SK-N-SH treated with all-trans-retinoic acid at 6 μM for 48 hours (cell line): ENCODE measurements around the gene SLC10A3.

Experiments
- ATAC-seq: fragments of 200-7000 bp; cut with Tn5 transposase; 3 replicates; pipeline ENCODE4 v1.9.1; 2020; ENCODE audit warnings: mild to moderate bottlenecking, moderate library complexity
- ARNTL ChIP-seq: fragments of 450-650 bp; formaldehyde crosslinking; IDR thresholded peaks from 2 replicates; pipeline ENCODE4 v1.5.0; 2020; ENCODE audit warnings: low read depth, mild to moderate bottlenecking, moderate library complexity, borderline replicate concordance
- BACH2 ChIP-seq: fragments of 250-450 bp; sonication (Bioruptor Pico); IDR thresholded peaks from 2 replicates; pipeline ENCODE4 v1.9.0; 2021; ENCODE audit warnings: mild to moderate bottlenecking, borderline replicate concordance
- CSDC2 ChIP-seq: fragments of 250-450 bp; sonication (Bioruptor Pico); IDR thresholded peaks from 2 replicates; pipeline ENCODE4 v1.5.0; 2020; ENCODE audit warnings: mild to moderate bottlenecking, moderate library complexity
- ESRRG ChIP-seq: fragments of 250-450 bp; sonication (Bioruptor Pico); IDR thresholded peaks from 2 replicates; pipeline ENCODE4 v1.6.1; 2021; ENCODE audit warnings: mild to moderate bottlenecking
- GLIS3 ChIP-seq: fragments of 250-450 bp; sonication (Bioruptor Pico); IDR thresholded peaks from 2 replicates; pipeline ENCODE4 v1.5.0; 2020; ENCODE audit warnings: mild to moderate bottlenecking, moderate library complexity
- ISL1 ChIP-seq: fragments of 250-450 bp; sonication (Bioruptor Pico); IDR thresholded peaks from 2 replicates; pipeline ENCODE4 v2.1.2; 2022; ENCODE audit warnings: mild to moderate bottlenecking, moderate library complexity
- OSR1 ChIP-seq: fragments of 250-450 bp; sonication (Bioruptor Pico); IDR thresholded peaks from 2 replicates; pipeline ENCODE4 v1.8.0; 2022; ENCODE audit warnings: moderate library complexity, mild to moderate bottlenecking, inconsistent platforms
- PATZ1 ChIP-seq: fragments of 250-450 bp; sonication (Bioruptor Pico); IDR thresholded peaks from 2 replicates; pipeline ENCODE4 v1.8.0; 2020; ENCODE audit warnings: mild to moderate bottlenecking, moderate library complexity, borderline replicate concordance
- PPARA ChIP-seq: fragments of 250-450 bp; sonication (Bioruptor Pico); IDR thresholded peaks from 2 replicates; pipeline ENCODE4 v1.5.0; 2020; ENCODE audit warnings: mild to moderate bottlenecking, borderline replicate concordance
- RARB ChIP-seq: fragments of 250-450 bp; sonication (Bioruptor Pico); IDR thresholded peaks from 2 replicates; pipeline ENCODE4 v1.8.0; 2021; ENCODE audit warnings: mild to moderate bottlenecking, moderate library complexity
- SNAI2 ChIP-seq: fragments of 250-450 bp; sonication (Bioruptor Pico); IDR thresholded peaks from 2 replicates; pipeline ENCODE4 v1.5.0; 2020; ENCODE audit warnings: mild to moderate bottlenecking, moderate library complexity
- TOX ChIP-seq: fragments of 250-450 bp; sonication (Bioruptor Pico); IDR thresholded peaks from 2 replicates; pipeline ENCODE4 v1.8.0; 2021; ENCODE audit warnings: mild to moderate bottlenecking, moderate library complexity, borderline replicate concordance
- ZC3H10 ChIP-seq: fragments of 250-450 bp; sonication (Bioruptor Pico); IDR thresholded peaks from 2 replicates; pipeline ENCODE4 v1.5.1; 2021; ENCODE audit warnings: mild to moderate bottlenecking, moderate library complexity
- ZFP3 ChIP-seq: fragments of 250-450 bp; sonication (Bioruptor Pico); IDR thresholded peaks from 2 replicates; pipeline ENCODE4 v1.5.0; 2020; ENCODE audit warnings: mild to moderate bottlenecking, moderate library complexity
- ZFP30 ChIP-seq: fragments of 450-650 bp; formaldehyde crosslinking; IDR thresholded peaks from 2 replicates; pipeline ENCODE4 v1.5.0; 2022; ENCODE audit warnings: mild to moderate bottlenecking, moderate library complexity
- ZNF565 ChIP-seq: fragments of 450-650 bp; formaldehyde crosslinking; conservative IDR thresholded peaks from 2 replicates; pipeline ENCODE4 v1.5.0; 2020; ENCODE audit warnings: low read depth, mild to moderate bottlenecking, moderate library complexity
- ZNF70 ChIP-seq: fragments of 450-650 bp; formaldehyde crosslinking; IDR thresholded peaks from 2 replicates; pipeline ENCODE4 v1.5.0; 2020; ENCODE audit warnings: mild to moderate bottlenecking, moderate library complexity
- TF ChIP-seq, protein P1 (sequence below): fragments of 250-450 bp; sonication (Bioruptor Pico); IDR thresholded peaks from 2 replicates; pipeline ENCODE4 v1.5.1; 2020; ENCODE audit warnings: low read depth, mild to moderate bottlenecking, moderate library complexity
- TF ChIP-seq, protein P2 (sequence below): fragments of 250-450 bp; sonication (Bioruptor Pico); IDR thresholded peaks from 2 replicates; pipeline ENCODE4 v1.5.0; 2020; ENCODE audit warnings: mild to moderate bottlenecking, moderate library complexity
- TF ChIP-seq, protein P3 (sequence below): fragments of 250-450 bp; sonication (Bioruptor Pico); IDR thresholded peaks from 2 replicates; pipeline ENCODE4 v1.8.0; 2021; ENCODE audit warnings: low read depth, mild to moderate bottlenecking, moderate library complexity, borderline replicate concordance

The SLC10A3 gene

DNA sequence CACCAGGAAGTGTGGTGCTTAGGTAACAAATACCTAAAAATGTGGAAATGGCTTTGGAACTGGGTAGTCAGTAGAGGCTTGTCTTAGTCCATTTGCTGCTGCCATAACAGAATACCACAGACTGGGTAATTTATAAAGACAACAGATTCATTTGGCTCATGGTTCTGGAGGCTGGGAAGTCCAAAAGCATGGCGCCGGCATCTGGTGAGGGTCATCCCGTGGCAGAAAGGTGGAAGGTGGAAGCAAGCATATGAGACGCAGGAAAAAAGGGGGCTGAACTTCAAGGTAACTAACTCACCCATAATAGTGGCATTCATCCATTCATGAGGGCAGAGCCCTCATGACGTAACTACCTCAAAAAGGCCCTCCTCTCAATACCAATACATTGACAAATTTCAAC, 19.0 kb upstream of the SLC10A3 start:
- no peak for ATAC-seq
- TF ChIP-seq SNAI2 (no peak), RARB (CRISPR knock-in tag) (no peak), ESRRG (CRISPR knock-in tag) (no peak), ZNF70 (CRISPR knock-in tag) (no peak), ARNTL (CRISPR knock-in tag) (no peak), ZNF565 (CRISPR knock-in tag) (no peak), OSR1 (CRISPR knock-in tag) (no peak), BACH2 (no peak), ZFP30 (CRISPR knock-in tag) (no peak), PPARA (CRISPR knock-in tag) (no peak), ZFP3 (CRISPR knock-in tag) (no peak), CSDC2 (no peak), GLIS3 (CRISPR knock-in tag) (no peak), ISL1 (CRISPR knock-in tag) (no peak), PATZ1 (no peak)
- TF ChIP-seq, protein P1, sequence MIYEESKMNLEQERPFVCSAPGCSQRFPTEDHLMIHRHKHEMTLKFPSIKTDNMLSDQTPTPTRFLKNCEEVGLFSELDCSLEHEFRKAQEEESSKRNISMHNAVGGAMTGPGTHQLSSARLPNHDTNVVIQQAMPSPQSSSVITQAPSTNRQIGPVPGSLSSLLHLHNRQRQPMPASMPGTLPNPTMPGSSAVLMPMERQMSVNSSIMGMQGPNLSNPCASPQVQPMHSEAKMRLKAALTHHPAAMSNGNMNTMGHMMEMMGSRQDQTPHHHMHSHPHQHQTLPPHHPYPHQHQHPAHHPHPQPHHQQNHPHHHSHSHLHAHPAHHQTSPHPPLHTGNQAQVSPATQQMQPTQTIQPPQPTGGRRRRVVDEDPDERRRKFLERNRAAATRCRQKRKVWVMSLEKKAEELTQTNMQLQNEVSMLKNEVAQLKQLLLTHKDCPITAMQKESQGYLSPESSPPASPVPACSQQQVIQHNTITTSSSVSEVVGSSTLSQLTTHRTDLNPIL (CRISPR knock-in tag): no peak
- TF ChIP-seq, protein P2, sequence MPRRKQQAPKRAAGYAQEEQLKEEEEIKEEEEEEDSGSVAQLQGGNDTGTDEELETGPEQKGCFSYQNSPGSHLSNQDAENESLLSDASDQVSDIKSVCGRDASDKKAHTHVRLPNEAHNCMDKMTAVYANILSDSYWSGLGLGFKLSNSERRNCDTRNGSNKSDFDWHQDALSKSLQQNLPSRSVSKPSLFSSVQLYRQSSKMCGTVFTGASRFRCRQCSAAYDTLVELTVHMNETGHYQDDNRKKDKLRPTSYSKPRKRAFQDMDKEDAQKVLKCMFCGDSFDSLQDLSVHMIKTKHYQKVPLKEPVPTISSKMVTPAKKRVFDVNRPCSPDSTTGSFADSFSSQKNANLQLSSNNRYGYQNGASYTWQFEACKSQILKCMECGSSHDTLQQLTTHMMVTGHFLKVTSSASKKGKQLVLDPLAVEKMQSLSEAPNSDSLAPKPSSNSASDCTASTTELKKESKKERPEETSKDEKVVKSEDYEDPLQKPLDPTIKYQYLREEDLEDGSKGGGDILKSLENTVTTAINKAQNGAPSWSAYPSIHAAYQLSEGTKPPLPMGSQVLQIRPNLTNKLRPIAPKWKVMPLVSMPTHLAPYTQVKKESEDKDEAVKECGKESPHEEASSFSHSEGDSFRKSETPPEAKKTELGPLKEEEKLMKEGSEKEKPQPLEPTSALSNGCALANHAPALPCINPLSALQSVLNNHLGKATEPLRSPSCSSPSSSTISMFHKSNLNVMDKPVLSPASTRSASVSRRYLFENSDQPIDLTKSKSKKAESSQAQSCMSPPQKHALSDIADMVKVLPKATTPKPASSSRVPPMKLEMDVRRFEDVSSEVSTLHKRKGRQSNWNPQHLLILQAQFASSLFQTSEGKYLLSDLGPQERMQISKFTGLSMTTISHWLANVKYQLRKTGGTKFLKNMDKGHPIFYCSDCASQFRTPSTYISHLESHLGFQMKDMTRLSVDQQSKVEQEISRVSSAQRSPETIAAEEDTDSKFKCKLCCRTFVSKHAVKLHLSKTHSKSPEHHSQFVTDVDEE (CRISPR knock-in tag): no peak
- TF ChIP-seq, protein P3, sequence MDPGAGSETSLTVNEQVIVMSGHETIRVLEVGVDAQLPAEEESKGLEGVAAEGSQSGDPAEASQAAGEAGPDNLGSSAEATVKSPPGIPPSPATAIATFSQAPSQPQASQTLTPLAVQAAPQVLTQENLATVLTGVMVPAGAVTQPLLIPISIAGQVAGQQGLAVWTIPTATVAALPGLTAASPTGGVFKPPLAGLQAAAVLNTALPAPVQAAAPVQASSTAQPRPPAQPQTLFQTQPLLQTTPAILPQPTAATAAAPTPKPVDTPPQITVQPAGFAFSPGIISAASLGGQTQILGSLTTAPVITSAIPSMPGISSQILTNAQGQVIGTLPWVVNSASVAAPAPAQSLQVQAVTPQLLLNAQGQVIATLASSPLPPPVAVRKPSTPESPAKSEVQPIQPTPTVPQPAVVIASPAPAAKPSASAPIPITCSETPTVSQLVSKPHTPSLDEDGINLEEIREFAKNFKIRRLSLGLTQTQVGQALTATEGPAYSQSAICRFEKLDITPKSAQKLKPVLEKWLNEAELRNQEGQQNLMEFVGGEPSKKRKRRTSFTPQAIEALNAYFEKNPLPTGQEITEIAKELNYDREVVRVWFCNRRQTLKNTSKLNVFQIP (CRISPR knock-in tag): no peak

- no peak for ATAC-seq
- TF ChIP-seq RARB (CRISPR knock-in tag) (no peak), ZC3H10 (no peak), ZFP30 (CRISPR knock-in tag) (no peak), ISL1 (CRISPR knock-in tag) (no peak)
- TF ChIP-seq, protein P2 (CRISPR knock-in tag): no peak
Measured at GRCh38 chrX:154508384-154508745, 17.9 kb upstream of the SLC10A3 start.

DNA sequence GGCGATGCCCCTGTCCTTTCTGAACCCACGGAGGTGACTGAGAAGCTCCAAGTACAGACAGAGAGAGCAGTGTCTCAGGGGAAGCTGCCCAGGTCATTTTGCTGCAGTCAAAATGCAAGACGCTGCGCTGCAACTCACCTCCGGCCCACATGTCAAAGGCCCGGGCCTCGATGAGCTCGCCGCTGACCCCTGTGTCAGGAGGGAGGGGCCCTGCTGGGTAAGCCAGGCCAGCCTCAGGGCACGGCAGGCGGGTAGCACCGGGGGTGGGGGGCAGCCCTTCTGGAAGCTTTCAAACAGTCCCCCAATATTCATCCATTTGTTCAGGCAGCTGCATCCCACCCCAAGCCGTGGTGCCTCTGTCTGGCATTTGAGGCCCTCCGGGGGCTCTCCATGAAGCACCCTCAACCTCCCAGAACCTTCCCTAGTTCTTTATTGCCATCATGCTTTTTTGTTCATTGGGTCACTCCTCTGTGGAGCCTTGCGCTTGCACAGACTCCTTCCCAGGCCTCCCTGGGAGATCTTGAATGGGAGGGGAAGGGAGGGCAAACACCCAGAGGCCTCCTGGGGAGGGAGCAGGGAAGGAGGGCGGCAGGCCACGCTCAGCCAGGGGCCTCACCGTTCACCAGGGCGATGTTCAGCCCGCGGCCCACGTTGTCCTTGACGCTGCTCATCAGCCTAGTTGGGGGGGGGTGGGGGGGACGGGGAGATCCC, 17.4 kb upstream of the SLC10A3 start:
- no peak for ATAC-seq
- TF ChIP-seq OSR1 (CRISPR knock-in tag) (no peak), ZFP3 (CRISPR knock-in tag) (no peak), ESRRG (CRISPR knock-in tag) (no peak), ZFP30 (CRISPR knock-in tag) (no peak), PPARA (CRISPR knock-in tag) (no peak), TOX (no peak), ZNF70 (CRISPR knock-in tag) (no peak), ISL1 (CRISPR knock-in tag) (no peak), ARNTL (CRISPR knock-in tag) (no peak), CSDC2 (no peak)
- TF ChIP-seq, protein P2 (CRISPR knock-in tag): no peak
- TF ChIP-seq, protein P3 (CRISPR knock-in tag): no peak
